Cardiac septum (tissue), 1 donor: ENCODE results near the gene SLC39A11. TPM values are rescaled to one million over a fixed set of nuclear protein-coding genes. Genes with fewer than 3 reads are reported as not detected.

ENCODE experiments used
- DNase-seq: peaks from one replicate; pipeline ENCODE4 v3.0.0-alpha.2; 2020; ENCODE audit warnings: low spot score
- intact Hi-C: fragments of 100-400 bp; cut with DNase I; formaldehyde crosslinking; loops from one replicate; pipeline ENCODE4 v1.14.0; 2022
- total RNA-seq: library from RNA; stranded (reverse); fragmentation: NEBNext Ultra II Directional; extraction: Animal tissue kit (Norgen Biotek cat#: 25700); gene quantifications from one replicate; pipeline ENCODE4 v1.2.1, GENCODE V29; 2021
- donor health status: DM: no; HTN: no; CAD: no.

SLC39A11 gene
- total RNA-seq, 1 donor from 2014 or later: 7.2 TPM

- no peak for DNase-seq
- intact Hi-C loops: no loop called here
Measured at GRCh38 chr17:72968798-72969197, 123.7 kb downstream of the SLC39A11 start.

DNA sequence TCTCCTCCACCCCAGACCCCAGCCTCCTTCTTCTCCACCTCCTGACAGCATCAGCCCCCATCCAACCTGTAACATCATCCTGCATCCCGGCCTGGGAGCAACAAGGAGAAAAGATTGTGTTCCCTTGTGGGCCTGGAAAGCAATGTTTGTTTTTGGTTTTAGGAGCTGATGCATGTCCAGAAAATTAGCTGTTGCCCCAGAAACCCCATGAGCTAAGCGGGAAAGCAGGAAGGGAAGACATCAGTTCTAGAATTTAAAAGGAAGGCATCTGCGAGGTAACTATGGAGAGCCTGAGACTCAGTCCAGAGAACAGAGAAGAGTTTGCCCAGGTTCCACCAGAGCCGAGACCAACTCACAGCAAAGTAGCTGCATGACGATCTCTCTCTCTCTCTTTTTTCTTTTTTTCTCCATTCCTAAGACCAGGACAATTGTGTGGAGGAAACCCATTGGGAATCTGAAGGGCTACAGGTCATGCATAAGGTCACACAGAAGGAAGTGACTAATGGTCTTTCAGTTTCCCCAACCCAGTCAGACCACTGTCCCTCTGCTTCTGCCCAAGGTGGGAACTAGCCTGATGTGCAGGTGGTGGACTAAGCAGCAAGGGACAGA lies 124.4 kb downstream of the SLC39A11 start:
- no peak for DNase-seq
- intact Hi-C loops: no loop called here

DNA sequence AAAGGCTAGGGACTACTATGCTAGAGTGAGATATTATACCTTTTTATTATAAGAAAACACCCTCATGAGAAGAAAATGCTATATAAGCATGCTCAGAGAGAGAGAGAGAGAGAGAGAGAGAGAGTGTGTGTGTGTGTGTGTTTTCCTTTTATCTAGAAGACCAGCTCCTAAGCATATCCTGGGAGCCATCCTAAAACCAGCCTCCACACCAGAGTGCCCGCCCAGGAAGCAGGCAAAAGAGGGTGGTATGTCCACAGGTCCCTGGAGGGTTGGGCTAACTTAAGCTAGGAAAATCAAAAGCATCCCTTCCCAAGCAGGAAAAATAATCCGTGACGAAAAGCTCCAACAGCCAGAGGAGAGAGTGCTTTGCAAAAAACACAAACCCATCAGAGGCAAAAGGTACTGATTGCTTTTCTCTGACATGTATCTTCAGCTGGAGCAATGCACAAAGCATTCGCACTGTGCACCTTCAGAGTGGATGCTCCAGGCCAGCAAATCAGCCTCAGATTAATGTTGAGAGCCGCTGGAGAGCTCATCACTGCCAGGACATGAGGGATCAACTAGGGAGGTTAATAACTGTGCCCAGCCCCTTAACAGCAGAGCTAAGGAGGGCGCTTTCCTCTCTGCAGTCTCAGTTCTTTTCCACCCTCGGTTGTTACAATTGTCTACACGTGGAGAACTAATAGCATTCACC lies 125.1 kb downstream of the SLC39A11 start:
- intact Hi-C loops: no loop called here
- DNase-seq: no peak

- DNase-seq: no peak
- intact Hi-C loops: no loop called here
Measured at GRCh38 chr17:72962106-72962505, 130.4 kb downstream of the SLC39A11 start.

DNA sequence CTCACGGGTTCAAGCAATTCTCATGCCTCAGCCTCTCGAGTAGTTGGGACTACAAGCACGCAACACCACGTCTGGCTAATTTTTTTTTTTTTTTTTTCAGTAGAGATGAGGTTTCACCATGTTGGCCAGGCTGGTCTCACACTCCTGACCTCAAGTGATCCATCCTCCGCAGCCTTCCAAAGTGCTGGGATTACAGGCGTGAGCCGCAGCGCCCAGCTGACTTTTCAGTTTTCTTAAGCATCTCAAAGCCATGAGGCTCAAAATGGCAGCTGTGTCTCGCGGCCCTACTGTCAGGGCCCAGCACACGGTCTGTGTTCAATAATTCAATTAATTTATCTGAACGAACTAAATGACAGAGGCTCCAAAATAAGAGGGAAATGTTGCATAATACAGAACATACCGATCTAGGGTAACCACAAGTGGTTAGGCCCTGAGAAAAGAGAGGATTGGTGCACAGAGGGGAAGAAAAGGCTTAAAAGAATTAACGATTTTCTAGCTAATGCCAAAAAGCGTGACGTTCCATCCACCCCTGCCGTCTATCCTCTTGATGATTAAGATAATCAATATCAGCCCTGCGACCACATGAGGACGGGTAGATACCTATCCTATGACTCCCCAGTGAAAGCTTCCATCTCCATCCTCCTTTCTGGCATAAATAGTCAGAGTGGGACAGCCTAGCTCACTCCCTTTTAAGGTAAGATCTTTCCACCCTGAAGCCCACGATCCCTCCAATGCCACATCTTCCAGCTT lies 136.9 kb downstream of the SLC39A11 start:
- intact Hi-C loops: no loop called here
- no peak for DNase-seq

GRCh38 chr17:72954579-72954978 lies 137.9 kb downstream of the SLC39A11 start:
- intact Hi-C loops: no loop called here
- DNase-seq: no peak

GRCh38 chr17:72953621-72954020 lies 138.9 kb downstream of the SLC39A11 start:
- no peak for DNase-seq
- intact Hi-C loops: no loop called here

DNA sequence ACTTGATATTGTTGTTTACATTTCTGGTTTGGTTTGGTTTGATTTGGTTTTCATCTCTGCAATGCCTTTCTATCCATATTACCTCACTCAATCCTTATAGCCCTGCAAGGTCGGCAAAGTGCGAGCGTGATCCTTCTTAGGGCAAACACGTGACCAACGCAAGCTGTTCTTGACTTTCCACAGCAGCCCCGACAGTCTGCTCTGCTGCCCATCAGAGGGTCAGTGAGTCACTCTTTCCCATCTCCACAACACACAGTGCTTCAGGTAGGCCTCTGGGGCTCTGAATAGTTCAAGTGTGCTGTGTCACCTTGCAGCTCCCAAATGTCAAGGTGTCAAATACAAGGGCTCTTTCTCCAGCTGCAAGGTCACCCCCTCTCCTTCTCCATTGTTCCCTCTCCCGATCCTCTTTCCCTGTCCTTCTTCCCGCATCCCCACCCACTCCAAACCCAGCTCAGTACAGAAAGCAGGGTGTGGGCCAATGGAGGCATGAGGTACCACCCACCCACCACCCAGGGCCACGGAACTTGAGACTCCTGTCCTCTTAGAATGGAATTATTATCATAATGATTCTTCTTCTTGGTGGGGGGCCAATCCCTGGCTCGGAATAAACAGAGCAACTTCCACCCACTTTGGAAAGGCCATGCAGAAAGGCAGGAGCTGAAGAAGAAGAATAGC lies 139.7 kb downstream of the SLC39A11 start:
- no peak for DNase-seq
- intact Hi-C loops: no loop called here

DNA sequence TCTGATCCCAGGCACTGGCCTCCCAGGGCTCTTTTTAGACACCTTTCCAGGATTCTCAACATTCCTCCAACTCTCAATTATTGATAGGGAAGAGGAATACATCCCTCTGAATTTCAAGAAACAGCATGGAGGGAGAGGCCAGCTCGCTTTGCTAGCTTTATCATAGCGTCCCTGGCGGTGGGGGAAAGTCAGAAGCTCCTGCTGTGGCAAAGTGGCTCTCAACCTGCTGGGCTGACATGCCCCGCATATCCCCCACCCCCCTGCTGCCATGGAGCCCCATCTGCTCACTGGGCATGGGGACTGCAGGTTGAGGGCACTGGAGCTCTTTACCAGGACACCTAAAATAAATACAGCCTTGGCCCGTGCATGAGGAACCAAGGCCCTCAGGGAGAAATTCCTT lies 140.3 kb downstream of the SLC39A11 start:
- DNase-seq: no peak
- intact Hi-C loops: no loop called here

DNA sequence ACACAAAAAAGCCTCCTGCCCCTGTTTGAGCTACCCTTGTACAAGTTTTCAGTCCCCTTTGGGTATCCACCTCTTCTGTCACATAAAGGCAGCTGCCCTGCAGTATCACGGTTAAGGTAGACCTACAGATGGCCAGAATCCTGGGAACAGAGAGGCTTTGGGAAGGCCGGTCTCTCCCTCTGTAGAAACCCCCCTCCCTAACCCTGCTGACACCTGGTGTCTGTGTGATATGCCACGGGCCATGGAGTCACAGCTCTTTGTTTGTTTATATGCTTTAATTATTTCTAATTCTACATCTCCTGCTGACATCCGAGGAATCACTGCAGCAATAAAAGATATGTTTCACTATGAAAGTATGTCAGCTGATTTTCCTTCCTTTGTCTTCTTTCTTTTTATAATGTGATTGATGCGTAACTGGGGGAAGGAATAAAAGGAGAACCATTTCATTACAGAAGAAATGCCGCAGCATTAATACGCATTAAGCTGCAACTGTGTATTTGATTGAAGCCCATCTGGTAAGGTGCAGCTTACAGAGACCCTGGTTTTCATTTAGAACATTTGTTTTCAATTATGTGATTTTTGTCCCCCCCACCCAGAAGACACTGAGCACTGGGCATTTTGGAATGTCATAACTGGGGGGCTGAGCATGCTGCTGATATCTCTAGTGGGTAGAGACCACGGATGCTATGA lies 142.1 kb downstream of the SLC39A11 start:
- intact Hi-C loops: no loop called here
- DNase-seq: no peak

DNA sequence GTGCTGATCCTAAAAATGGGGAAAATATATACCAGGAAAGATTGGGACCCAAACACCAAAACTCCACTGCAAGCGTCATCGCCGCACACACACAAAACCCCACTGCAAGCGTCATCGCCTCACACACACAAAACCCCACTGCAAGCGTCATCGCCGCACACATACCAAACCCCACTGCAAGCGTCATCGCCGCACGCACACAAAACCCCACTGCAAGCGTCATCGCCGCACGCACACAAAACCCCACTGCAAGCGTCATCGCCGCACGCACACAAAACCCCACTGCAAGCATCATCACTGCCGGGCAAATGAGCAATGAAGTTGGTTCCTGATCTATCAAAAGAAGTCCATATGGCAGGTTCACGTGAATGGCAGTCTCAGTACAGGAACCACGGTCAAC lies 144.4 kb downstream of the SLC39A11 start:
- intact Hi-C loops: no loop called here
- DNase-seq: no peak

- no peak for DNase-seq
- intact Hi-C loops: no loop called here
Measured at GRCh38 chr17:72947475-72947874, 145.0 kb downstream of the SLC39A11 start.

GRCh38 chr17:72946696-72947095 lies 145.8 kb downstream of the SLC39A11 start:
- DNase-seq: no peak
- intact Hi-C loops: no loop called here

DNA sequence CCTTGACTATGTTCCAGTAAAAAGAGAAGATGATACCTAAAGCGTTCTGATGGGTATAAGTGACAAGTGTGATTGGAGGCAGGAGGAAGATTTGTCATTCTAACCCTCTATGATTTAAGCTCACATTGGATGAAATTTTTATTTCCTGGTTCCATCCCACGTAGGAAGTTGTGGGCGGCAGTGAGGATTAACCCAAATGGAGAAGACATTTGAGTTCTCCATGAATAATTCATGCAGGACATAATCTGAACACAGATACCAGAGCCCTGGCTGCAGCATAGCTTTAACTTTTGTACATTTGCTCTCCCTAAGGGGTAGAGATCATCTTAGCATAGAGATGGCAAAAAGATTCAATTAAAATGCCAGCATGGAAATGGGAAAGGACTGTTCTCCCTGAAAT lies 146.3 kb downstream of the SLC39A11 start:
- intact Hi-C loops: no loop called here
- no peak for DNase-seq

DNA sequence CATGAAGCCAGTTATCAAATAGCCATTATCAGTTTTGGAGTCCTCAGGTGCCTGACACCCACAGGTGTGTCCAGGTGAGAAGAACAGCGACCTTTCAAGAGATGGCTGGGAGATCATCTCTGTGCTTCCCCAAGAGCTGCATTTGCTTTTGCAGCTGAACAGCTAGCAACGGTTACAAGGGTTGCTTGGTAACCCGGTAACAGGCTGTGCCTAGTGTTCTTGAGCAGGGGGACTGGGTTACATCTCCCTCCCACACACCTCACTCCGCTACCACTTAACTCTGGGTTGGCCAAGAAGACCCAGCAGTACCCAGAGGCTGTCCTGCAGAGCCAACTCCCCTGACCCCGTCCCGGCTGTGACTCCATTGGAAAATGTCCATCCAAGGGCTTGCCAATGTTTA lies 147.0 kb downstream of the SLC39A11 start:
- no peak for DNase-seq
- intact Hi-C loops: no loop called here

DNA sequence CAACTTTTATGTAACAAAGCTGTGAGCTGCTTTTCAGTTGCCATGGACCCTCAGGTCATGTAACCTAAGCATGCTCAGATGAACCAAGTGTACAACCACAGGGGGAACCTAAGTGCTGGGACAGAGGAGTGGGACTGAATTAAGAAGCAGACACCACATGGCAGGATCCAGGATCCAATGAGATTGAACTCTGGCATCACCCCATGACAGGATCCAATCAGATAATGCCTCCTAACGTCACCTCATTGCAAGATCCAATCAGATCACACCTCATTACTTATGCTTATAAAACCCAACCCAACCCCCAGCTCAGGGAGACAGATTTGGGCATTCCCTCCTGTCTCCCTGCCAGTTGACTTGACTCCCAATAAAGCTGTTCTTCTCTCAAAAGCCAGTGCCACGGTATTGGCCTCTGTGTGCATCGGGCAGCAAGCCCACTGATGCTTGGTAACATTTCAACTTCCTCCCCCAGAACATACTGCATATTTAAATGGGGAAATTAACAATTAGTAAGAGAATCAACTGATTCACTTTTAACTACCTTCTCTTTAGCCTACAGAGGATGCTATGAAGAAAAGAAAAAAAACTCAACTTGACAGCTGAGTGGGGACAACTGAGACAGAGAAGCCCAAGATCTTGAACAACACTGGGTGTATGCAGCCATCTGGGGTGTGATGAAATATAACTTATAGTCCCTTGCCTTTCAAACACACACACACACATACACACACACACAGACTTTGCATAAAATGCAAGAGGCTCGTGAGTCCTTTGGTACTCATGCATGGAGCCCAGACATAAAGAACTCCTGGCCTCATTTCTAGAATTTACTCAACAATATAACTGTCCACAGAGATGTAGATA lies 148.4 kb downstream of the SLC39A11 start:
- no peak for DNase-seq
- intact Hi-C loops: no loop called here

GRCh38 chr17:72942579-72942978 lies 149.9 kb downstream of the SLC39A11 start:
- intact Hi-C loops: no loop called here

GRCh38 chr17:72940496-72940895 lies 152.0 kb downstream of the SLC39A11 start:
- intact Hi-C loops: no loop called here
- no peak for DNase-seq

More at GRCh38 chr17:72942579-72942978, 149.9 kb downstream of the SLC39A11 start:
- no peak for DNase-seq

DNA sequence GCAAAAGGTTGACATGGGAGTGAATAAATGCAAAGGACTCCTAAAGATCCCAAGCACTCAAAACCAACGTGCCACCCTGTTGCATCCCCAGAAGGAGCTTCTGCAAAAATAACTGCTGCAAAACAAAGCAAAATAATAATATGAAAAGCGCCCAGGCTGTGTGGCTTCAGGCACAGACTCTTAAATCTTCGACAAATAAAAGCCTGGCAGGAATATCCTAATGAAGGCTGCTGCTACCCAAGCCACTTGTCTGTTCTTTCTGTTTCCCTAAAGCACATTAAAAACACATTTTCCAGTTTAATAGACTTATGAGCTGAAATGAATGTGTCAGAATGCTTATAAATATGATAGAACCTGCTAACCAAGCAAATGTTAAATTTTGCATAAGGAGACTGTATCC lies 154.0 kb downstream of the SLC39A11 start:
- no peak for DNase-seq
- intact Hi-C loops: no loop called here
